HepG2 (cell line): ENCODE results near the gene CAPN9. TPM values are rescaled to one million over a fixed set of nuclear protein-coding genes. Genes with fewer than 3 reads are reported as not detected.

Experiments used
- ATAC-seq: fragments of 200-7000 bp; cut with Tn5 transposase; 3 replicates; pipeline ENCODE4 v1.9.1; 2020; ENCODE audit warnings: mild to moderate bottlenecking, moderate library complexity
- BruUV-seq: library from RNA; stranded (reverse); fragments of 400-500 nt; replicated peaks from 2 replicates; lab custom pipeline; 2021; lab: Mats Ljungman, UMichigan
- CTCF ChIA-PET: fragments of 300-600 bp; formaldehyde crosslinking; extraction: SDS; loops from one replicate; lab custom pipeline; 2021; ENCODE audit warnings: low total read pairs, inconsistent platforms, low intra/inter-chr PET ratio; lab: Yijun Ruan, JAX
- POLR2A ChIA-PET: fragments of 350-600 bp; sonication (Branson Sonifier 250); formaldehyde crosslinking; loops from one replicate; lab custom pipeline; 2020; ENCODE audit warnings: antibody characterized with exemption, inconsistent platforms; lab: Yijun Ruan, JAX
- DNase-seq: peaks from one replicate; pipeline ENCODE4 v3.0.0-alpha.2; 2015; ENCODE audit warnings: low spot score
- FAIRE-seq: peaks from 3 replicates; lab custom pipeline; 2011; peaks lifted over from hg19 to GRCh38; lab: Jason Lieb, UNC
- H2AFZ ChIP-seq: one replicate; pipeline ENCODE4 v1.6.1; 2011; ENCODE audit warnings: low read length, inconsistent platforms
- H3K27ac ChIP-seq: fragments of 300-600 bp; 3 replicates; pipeline ENCODE4 v1.8.0; 2011; ENCODE audit warnings: mixed run types, mild to moderate bottlenecking, mixed read lengths, low read length, inconsistent platforms; ENCODE audit not compliant: insufficient read depth; ENCODE audit errors: extremely low read length
- H3K27me3 ChIP-seq, 2 experiments: fragments of 200-600 bp in 1 of 2; 2 replicates in 1 of 2; 3 replicates in 1 of 2; pipeline versions ENCODE4 v1.6.0 to v1.8.0; 2011; ENCODE audit warnings: low read length in 2 of 2, mild to moderate bottlenecking in 2 of 2, moderate library complexity in 2 of 2, inconsistent platforms in 1 of 2; ENCODE audit not compliant: insufficient read depth in 2 of 2, control insufficient read depth in 1 of 2
- H3K36me3 ChIP-seq, 2 experiments: fragments of 200-600 bp in 1 of 2; replicated peaks in 1 of 2; 2 replicates in 1 of 2; 3 replicates in 1 of 2; pipeline versions ENCODE4 v1.5.1 to v1.8.0; 2011; ENCODE audit warnings: low read length in 2 of 2, inconsistent platforms in 1 of 2; ENCODE audit not compliant: insufficient read depth in 2 of 2, control insufficient read depth in 1 of 2
- H3K4me1 ChIP-seq: 2 replicates; pipeline ENCODE4 v1.5.1; 2012; ENCODE audit warnings: low read length, inconsistent platforms; ENCODE audit not compliant: insufficient read depth
- H3K4me2 ChIP-seq: 2 replicates; pipeline ENCODE4 v1.6.0; 2011; ENCODE audit warnings: low read depth, low read length, inconsistent platforms
- H3K4me3 ChIP-seq, 3 experiments: fragments of 200-600 bp in 1 of 3; sonication (generic), shearing (Covaris generic) in 1 of 3; replicated peaks in 1 of 3; 2 replicates each; pipeline ENCODE4 v1.5.1; 2011 to 2016; ENCODE audit warnings: low read length in 3 of 3, inconsistent platforms in 2 of 3, low read depth in 2 of 3, mild to moderate bottlenecking in 2 of 3, control low read depth in 1 of 3, mixed read lengths in 1 of 3; ENCODE audit not compliant: insufficient read depth in 1 of 3
- H3K79me2 ChIP-seq: one replicate; pipeline ENCODE4 v1.6.1; 2011; ENCODE audit warnings: low read length, inconsistent platforms; ENCODE audit not compliant: insufficient read depth
- H3K9ac ChIP-seq: 2 replicates; pipeline ENCODE4 v1.6.0; 2011; ENCODE audit warnings: mild to moderate bottlenecking, low read depth, low read length, inconsistent platforms; ENCODE audit not compliant: insufficient read depth
- H3K9me3 ChIP-seq: 2 replicates; pipeline ENCODE4 v1.5.1; 2012; ENCODE audit warnings: mild to moderate bottlenecking, low read length
- H4K20me1 ChIP-seq: 2 replicates; pipeline ENCODE4 v1.6.0; 2011; ENCODE audit warnings: inconsistent platforms, mild to moderate bottlenecking, low read length, moderate library complexity; ENCODE audit not compliant: insufficient read depth
- CERS6 ChIP-seq: sonication (generic); formaldehyde crosslinking; IDR thresholded peaks from 2 replicates; pipeline ENCODE4 v1.5.0; 2020; ENCODE audit warnings: missing genetic modification reagents
- CSRNP1 ChIP-seq: sonication (generic); formaldehyde crosslinking; IDR thresholded peaks from 2 replicates; pipeline ENCODE4 v1.8.1; 2023; ENCODE audit warnings: mild to moderate bottlenecking, missing genetic modification reagents
- SP140L ChIP-seq: sonication (generic); formaldehyde crosslinking; IDR thresholded peaks from 2 replicates; pipeline ENCODE4 v1.4.0; 2020; ENCODE audit warnings: missing genetic modification reagents, borderline replicate concordance
- ZBTB44 ChIP-seq: sonication (generic); formaldehyde crosslinking; IDR thresholded peaks from 2 replicates; pipeline ENCODE4 v1.4.0; 2020; ENCODE audit warnings: missing genetic modification reagents
- ZNF232 ChIP-seq: sonication (generic); formaldehyde crosslinking; IDR thresholded peaks from 2 replicates; pipeline ENCODE4 v1.4.0; 2020; ENCODE audit warnings: missing genetic modification reagents, borderline replicate concordance
- ZSCAN20 ChIP-seq: sonication (generic); formaldehyde crosslinking; IDR thresholded peaks from 2 replicates; pipeline ENCODE4 v1.4.0; 2020; ENCODE audit warnings: missing genetic modification reagents, mild to moderate bottlenecking, borderline replicate concordance
- ZXDC ChIP-seq: sonication (generic); formaldehyde crosslinking; IDR thresholded peaks from 2 replicates; pipeline ENCODE4 v1.5.0; 2020; ENCODE audit warnings: mild to moderate bottlenecking, missing genetic modification reagents
- WGBS: methylation state at CpG from one replicate; pipeline ENCODE4 v1.1.6; 2017; ENCODE audit warnings: low lambda C conversion rate; 5-methylcytosine and 5-hydroxymethylcytosine counted together
- in situ Hi-C: cut with HindIII; loops from 2 replicates; pipeline ENCODE4 v1.10.0; 2017; ENCODE audit warnings: low pct_unique_long_range_greater_than_20kb; ENCODE audit not compliant: extremely low pct_ligation_motif_present
- intact Hi-C: fragments of 100-400 bp; cut with micrococcal nuclease; formaldehyde crosslinking; loops from one replicate; pipeline ENCODE4 v1.10.0; 2022; ENCODE audit not compliant: unreplicated experiment
- polyA plus RNA-seq, 8 experiments: library from polyadenylated mRNA; depleted of rRNA in 3 of 8; stranded (reverse) in 7 of 8; unstranded in 1 of 8; fragments of >200 nt; fragmentation: Illumina TruSeq in 4 of 8; extraction: Trizol in 4 of 8; gene quantifications; 2 replicates each; pipeline versions ENCODE4 v1.2.1 to v1.2.3, GENCODE V29; 2011 to 2016; ENCODE audit warnings: low read depth in 4 of 8, missing spikeins in 1 of 8, mixed read lengths in 1 of 8; ENCODE audit not compliant: insufficient read depth in 1 of 8
- total RNA-seq, 5 experiments: library from RNA; depleted of rRNA; stranded (reverse); fragments of >200 nt; fragmentation: Illumina TruSeq; extraction: Trizol; gene quantifications; 2 replicates each; pipeline ENCODE4 v1.2.3, GENCODE V29; 2016; ENCODE audit warnings: low read depth in 1 of 5

The CAPN9 gene
- total and polyA plus RNA-seq, 2 of the 13 experiments (the other 11 are each of a cell fraction or from before 2014, with no cell fraction given): 0.04 to 0.31 TPM

- POLR2A ChIA-PET: no interaction called here
- Histone ChIP-seq H3K4me1 (peaks cover 36% of the 10 kb centered on the region), H3K4me3 (no peak overlapping the region), H3K36me3 (no peaks in the 10 kb centered on the region), H3K27ac (no peak overlapping the region), H4K20me1 (no peaks in the 10 kb centered on the region), H3K79me2 (no peaks in the 10 kb centered on the region), H3K9me3 (no peaks in the 10 kb centered on the region), H3K9ac (no peak overlapping the region), H2AFZ (no peak overlapping the region), H3K27me3 (peaks cover 2 to 20% of the 10 kb centered on the region in 2 experiments; a peak in 3 of 5 replicates), H3K4me2 (no peak overlapping the region)
- in situ Hi-C loops (loop anchor here (25.0 kb wide), 1 partner anchor 431 kb away; no protein-coding TSS in a partner anchor), intact Hi-C loops (no loop called here)
- ATAC-seq: no peak
- no peak for DNase-seq
- no peak for FAIRE-seq
- BruUV-seq: no TSS peak
- TF ChIP-seq CSRNP1 (CRISPR knock-in tag): no peak
- no peak for TF ChIP-seq CERS6
- TF ChIP-seq SP140L (CRISPR knock-in tag): no peak
- TF ChIP-seq ZXDC (CRISPR knock-in tag): no peak
- no peak for TF ChIP-seq ZBTB44 (CRISPR knock-in tag)
- no peak for TF ChIP-seq ZSCAN20 (CRISPR knock-in tag)
- TF ChIP-seq ZNF232: no peak
- WGBS: 39% methylated on average over 3 of the region's 3 CpGs
- CTCF ChIA-PET: no interaction called here
Observed at GRCh38 chr1:230781131-230781530, 33.9 kb downstream of the CAPN9 start.
